ENCODE data around the gene PTPRT.

Gene PTPRT

DNA sequence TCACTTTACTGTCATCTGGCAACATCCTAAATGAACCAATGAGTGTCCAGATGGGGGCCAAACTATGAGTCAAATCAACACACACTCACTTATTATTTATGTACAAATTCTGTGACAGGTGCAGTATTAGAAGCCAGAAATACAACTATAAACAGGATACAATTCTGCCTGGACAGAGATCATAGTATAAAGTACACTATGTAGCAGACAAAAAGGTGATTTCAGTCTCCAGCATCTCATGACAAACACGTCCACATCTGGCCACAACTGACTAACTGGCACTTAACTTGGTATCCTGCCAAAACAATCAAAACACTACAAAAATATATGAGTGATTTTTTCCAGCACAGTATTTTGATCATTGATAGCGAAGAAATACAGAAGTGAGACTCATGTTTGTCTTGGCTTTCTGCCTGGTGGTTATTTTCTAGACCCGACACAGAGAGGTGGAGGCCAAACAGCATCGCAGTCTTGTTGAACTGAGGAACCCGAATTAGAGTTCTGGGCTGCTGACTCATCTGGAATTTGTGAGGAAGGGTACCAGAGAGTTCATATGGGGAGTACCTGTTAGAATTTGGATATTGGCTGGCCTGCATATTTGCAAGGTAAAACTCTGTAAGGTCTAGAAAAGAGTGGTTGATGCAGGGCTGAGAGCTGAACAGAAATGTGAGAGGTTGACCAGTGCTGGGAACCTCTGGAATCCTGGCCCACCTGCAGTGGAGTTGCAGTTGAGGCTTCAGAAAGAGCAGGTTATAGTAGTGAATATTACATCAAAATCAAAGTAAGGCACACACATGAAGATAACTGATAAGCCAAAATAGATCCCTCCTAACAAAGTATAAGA is 475.2 kb downstream of the PTPRT start:
- CTCF ChIA-PET: no interaction called here
- DNase-seq (ENCODE audit: low spot score): no peak
- no peak overlapping the region for H3K27ac ChIP-seq
- POLR2A ChIA-PET (ENCODE audit: low non-redundant PET): no interaction called here
- TF ChIP-seq, protein P1, sequence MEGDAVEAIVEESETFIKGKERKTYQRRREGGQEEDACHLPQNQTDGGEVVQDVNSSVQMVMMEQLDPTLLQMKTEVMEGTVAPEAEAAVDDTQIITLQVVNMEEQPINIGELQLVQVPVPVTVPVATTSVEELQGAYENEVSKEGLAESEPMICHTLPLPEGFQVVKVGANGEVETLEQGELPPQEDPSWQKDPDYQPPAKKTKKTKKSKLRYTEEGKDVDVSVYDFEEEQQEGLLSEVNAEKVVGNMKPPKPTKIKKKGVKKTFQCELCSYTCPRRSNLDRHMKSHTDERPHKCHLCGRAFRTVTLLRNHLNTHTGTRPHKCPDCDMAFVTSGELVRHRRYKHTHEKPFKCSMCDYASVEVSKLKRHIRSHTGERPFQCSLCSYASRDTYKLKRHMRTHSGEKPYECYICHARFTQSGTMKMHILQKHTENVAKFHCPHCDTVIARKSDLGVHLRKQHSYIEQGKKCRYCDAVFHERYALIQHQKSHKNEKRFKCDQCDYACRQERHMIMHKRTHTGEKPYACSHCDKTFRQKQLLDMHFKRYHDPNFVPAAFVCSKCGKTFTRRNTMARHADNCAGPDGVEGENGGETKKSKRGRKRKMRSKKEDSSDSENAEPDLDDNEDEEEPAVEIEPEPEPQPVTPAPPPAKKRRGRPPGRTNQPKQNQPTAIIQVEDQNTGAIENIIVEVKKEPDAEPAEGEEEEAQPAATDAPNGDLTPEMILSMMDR (conservative IDR thresholded peaks at IDR 0.05; ENCODE audit: low read depth): no peak

DNA sequence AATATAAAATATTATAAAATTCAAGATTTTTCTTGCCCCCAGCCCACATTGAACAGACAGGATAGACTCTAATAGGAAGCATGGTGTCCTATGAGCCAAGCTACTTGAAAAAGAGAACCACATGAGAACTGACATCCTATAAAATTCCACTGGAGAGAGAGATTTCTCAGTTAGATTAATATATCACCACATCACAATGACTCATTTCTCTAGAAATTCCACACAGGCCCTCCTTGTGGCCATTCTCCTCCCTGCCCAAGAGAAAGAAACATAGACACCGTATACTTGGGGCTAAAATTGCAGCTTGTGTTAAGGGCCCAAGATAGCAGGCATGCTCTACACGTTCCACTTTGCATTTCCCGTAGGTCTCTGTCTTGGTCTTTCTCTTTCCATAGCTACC is 481.4 kb downstream of the PTPRT start:
- no peak for DNase-seq (ENCODE audit: low spot score)
- CTCF ChIA-PET: interaction anchor here (0.6 to 1.1 kb wide), 2 partner anchors 63 to 159 kb away, joined by 3 to 5 read pairs; no protein-coding TSS in a partner anchor
- no peak overlapping the region for H3K27ac ChIP-seq
- POLR2A ChIA-PET (ENCODE audit: low non-redundant PET): no interaction called here
- TF ChIP-seq, protein P1 (conservative IDR thresholded peaks at IDR 0.05; ENCODE audit: low read depth): no peak

DNA sequence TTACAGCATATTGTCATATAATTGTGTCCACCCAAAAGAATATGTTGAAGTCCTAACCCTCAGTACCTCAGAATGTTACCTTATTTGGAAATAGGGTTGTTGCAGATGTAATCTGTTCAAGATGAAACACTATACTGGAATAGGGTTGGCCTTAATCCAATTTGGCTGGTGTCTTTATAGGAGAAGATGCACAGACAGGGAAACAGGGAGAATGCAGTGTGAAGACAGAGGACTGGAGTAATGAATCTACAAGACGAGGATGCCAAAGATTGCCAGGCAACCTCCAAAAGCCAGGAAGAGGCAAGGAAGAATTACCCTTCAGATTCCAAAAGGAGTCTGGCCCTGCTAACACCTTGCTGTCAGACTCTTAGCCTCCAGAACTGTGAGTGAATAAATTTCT is 482.9 kb downstream of the PTPRT start:
- H3K27ac ChIP-seq: no peak overlapping the region
- ChIA-PET CTCF (no interaction called here), POLR2A (ENCODE audit: low non-redundant PET) (no interaction called here)
- no peak for DNase-seq (ENCODE audit: low spot score)
- TF ChIP-seq, protein P1 (conservative IDR thresholded peaks at IDR 0.05; ENCODE audit: low read depth): no peak

DNA sequence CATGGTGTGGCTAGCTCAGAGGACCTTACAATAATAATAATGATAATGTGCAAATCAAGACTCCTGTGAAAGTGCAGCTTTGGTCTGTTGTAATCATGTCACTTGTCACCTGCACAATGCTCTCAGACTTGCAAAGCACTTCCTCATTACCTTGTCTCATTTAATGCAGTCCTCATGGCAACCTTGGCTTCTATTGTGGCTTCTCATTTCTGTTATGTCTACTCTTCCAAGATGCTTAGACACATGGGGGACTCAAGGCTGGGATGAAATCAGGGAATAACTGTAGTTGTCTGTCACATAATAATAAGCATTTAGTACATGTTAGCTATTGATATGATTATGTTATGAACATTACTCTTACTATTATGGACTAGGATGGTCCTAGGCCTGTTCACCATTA is 484.2 kb downstream of the PTPRT start:
- no peak overlapping the region for H3K27ac ChIP-seq
- ChIA-PET CTCF (interaction anchor here (0.5 kb wide), 1 partner anchor 590 kb away, joined by 4 read pairs; no protein-coding TSS in a partner anchor), POLR2A (ENCODE audit: low non-redundant PET) (no interaction called here)
- TF ChIP-seq, protein P1 (conservative IDR thresholded peaks at IDR 0.05; ENCODE audit: low read depth): no peak
- DNase-seq (ENCODE audit: low spot score): no peak

DNA sequence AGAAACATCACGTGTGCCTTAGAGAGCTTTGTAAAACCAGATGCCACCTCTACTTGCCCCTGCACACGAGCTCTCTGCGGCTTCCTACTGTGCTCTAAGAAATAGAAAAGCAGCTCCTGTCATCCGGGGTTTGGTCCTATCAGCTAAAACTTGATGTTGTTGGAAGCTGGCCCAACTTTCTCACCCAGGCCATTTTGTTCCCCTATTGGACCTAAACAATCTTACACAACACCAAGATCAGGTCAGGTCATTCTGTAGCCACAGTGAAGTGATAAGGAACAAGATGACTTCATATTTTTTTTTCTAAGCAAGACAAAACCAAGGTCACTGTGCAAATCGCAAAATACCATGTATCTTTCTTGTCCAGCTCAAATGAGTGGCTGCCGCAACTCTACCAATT is 486.0 kb downstream of the PTPRT start:
- no peak for DNase-seq (ENCODE audit: low spot score)
- POLR2A ChIA-PET (ENCODE audit: low non-redundant PET): no interaction called here
- H3K27ac ChIP-seq: no peak overlapping the region
- CTCF ChIA-PET: no interaction called here
- TF ChIP-seq, protein P1 (conservative IDR thresholded peaks at IDR 0.05; ENCODE audit: low read depth): no peak

DNA sequence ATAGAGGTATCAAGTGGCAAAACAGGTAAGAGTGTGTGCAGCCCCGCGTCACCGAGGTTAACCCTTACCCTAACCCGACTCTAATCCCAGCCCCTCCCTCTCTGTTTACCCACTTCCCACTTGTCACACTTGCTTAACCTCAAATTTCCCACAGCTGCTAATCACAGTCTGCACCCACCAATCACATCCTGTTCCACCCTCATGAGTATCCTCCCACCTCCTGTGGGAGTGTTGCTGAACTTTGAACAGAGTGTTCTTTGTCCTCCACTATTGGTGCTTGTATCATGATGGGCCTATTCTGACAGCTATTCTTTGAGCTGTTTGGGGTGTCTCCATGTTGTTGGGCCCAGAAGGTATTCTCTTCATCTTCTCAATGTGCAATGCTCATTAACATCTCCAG is 487.8 kb downstream of the PTPRT start:
- no peak overlapping the region for H3K27ac ChIP-seq
- TF ChIP-seq, protein P1 (conservative IDR thresholded peaks at IDR 0.05; ENCODE audit: low read depth): no peak
- CTCF ChIA-PET: interaction anchor here (0.7 kb wide), 1 partner anchor 1434 kb away, joined by 3 read pairs; no protein-coding TSS in a partner anchor
- no peak for DNase-seq (ENCODE audit: low spot score)
- POLR2A ChIA-PET (ENCODE audit: low non-redundant PET): no interaction called here

All from RWPE1 (cell line).